SK-N-MC (cell line): ENCODE data around the gene SLC6A2.

Experiments used
- EZH2 ChIP-seq: fragments of 200-600 bp; sonication (generic); IDR thresholded peaks from one replicate; pipeline ENCODE4 v1.6.1; 2017; ENCODE audit warnings: antibody characterized with exemption
- FOXP2 ChIP-seq: optimal IDR thresholded peaks from 2 replicates; pipeline ENCODE3; 2011; ENCODE audit warnings: mild to moderate bottlenecking, moderate library complexity; ENCODE audit not compliant: insufficient read depth; ENCODE audit errors: extremely low read length, control extremely low read depth
- POLR2AphosphoS5 ChIP-seq: IDR thresholded peaks from 2 replicates; pipeline ENCODE4 v1.6.1; 2012; ENCODE audit warnings: mild to moderate bottlenecking, low read depth, low read length, borderline replicate concordance

- TF ChIP-seq POLR2AphosphoS5: no peak
- TF ChIP-seq EZH2: no peak
- TF ChIP-seq FOXP2: no peak
Observed at GRCh38 chr16:55691771-55692170, 36.0 kb downstream of the SLC6A2 start.
